GM19240 (cell line): ENCODE measurements around the gene NLRP3.
"Not testable (repeated sequence)": the region's sequence is repeated elsewhere in the genome, so short reads cannot be mapped to it uniquely, and the experiment has no call there.

Experiments used
- DNase-seq: peaks from one replicate; pipeline ENCODE4 v3.0.0; 2011; ENCODE audit warnings: low spot score; ENCODE audit not compliant: insufficient read length

The NLRP3 gene

GRCh38 chr1:247468481-247469140, 52.6 kb downstream of the NLRP3 start:
- no peak for DNase-seq

- DNase-seq = no peak
Measured at GRCh38 chr1:247469141-247469535, 53.2 kb downstream of the NLRP3 start.

GRCh38 chr1:247470942-247471429, 55.0 kb downstream of the NLRP3 start:
- not testable (repeated sequence) for DNase-seq

GRCh38 chr1:247471445-247472016, 55.6 kb downstream of the NLRP3 start:
- DNase-seq = no peak

- no peak for DNase-seq
Measured at GRCh38 chr1:247472035-247472434, 56.1 kb downstream of the NLRP3 start.

GRCh38 chr1:247474367-247474766, 58.4 kb downstream of the NLRP3 start:
- no peak for DNase-seq

GRCh38 chr1:247475793-247476192, 59.8 kb downstream of the NLRP3 start:
- no peak for DNase-seq

GRCh38 chr1:247476328-247477058, 60.5 kb downstream of the NLRP3 start:
- not testable (repeated sequence) for DNase-seq

GRCh38 chr1:247482747-247483146, 66.8 kb downstream of the NLRP3 start:
- no peak for DNase-seq

- DNase-seq = peak; percentile 8
Measured at GRCh38 chr1:247487057-247487456, 71.1 kb downstream of the NLRP3 start.

GRCh38 chr1:247491328-247491727, 75.4 kb downstream of the NLRP3 start:
- no peak for DNase-seq

- no peak for DNase-seq
Measured at GRCh38 chr1:247493106-247493505, 77.1 kb downstream of the NLRP3 start.

GRCh38 chr1:247494767-247495166, 78.8 kb downstream of the NLRP3 start:
- no peak for DNase-seq

GRCh38 chr1:247496581-247497285, 80.8 kb downstream of the NLRP3 start:
- DNase-seq = no peak
